Activated naive CD8-positive, alpha-beta T cell treated with anti-CD3 and anti-CD28 coated beads, Interleukin-2, amount 10 ng/mL, durations not matched to agents 7 days and 5 days (primary cell): Measurements from ENCODE around the gene JDP2. TPM values are rescaled to one million over a fixed set of nuclear protein-coding genes. Genes with fewer than 3 reads are reported as not detected.
"Not testable (repeated sequence)": the region's sequence is repeated elsewhere in the genome, so short reads cannot be mapped to it uniquely, and the experiment has no call there.

Experiments
- ATAC-seq: fragments of 150-1000 bp; cut with Tn5 transposase; one replicate; pipeline ENCODE4 v1.10.0; 2021; ENCODE audit warnings: low read depth, moderate library complexity
- POLR2A ChIA-PET: fragments of 350-600 bp; sonication (Branson Sonifier 250); formaldehyde crosslinking; loops from one replicate; lab custom pipeline; 2021; ENCODE audit warnings: antibody characterized with exemption; lab: Charles Lee
- DNase-seq: peaks from one replicate; pipeline ENCODE4 v3.0.0; 2021
- H3K27ac Mint-ChIP-seq: one replicate; pipeline ENCODE4 v1.8.0; 2022; ENCODE audit warnings: mild to moderate bottlenecking, mixed read lengths
- H3K27me3 Mint-ChIP-seq: one replicate; pipeline ENCODE4 v1.8.0; 2022; ENCODE audit warnings: mild to moderate bottlenecking, moderate library complexity, mixed read lengths
- H3K36me3 Mint-ChIP-seq: one replicate; pipeline ENCODE4 v1.8.0; 2021; ENCODE audit warnings: mild to moderate bottlenecking, mixed read lengths
- H3K4me1 Mint-ChIP-seq: one replicate; pipeline ENCODE4 v1.8.0; 2021; ENCODE audit warnings: mixed read lengths
- H3K4me3 Mint-ChIP-seq: one replicate; pipeline ENCODE4 v1.8.0; 2022; ENCODE audit warnings: mild to moderate bottlenecking, moderate library complexity, mixed read lengths
- H3K9me3 Mint-ChIP-seq: one replicate; pipeline ENCODE4 v1.8.0; 2021; ENCODE audit warnings: mixed read lengths
- total RNA-seq, 2 experiments: library from RNA; stranded (reverse); gene quantifications; one replicate each; pipeline ENCODE4 v1.2.3, GENCODE V29; 2021

Gene JDP2
- total RNA-seq, 2 experiments from 2014 or later, result 1.6 to 3.0 TPM

DNA sequence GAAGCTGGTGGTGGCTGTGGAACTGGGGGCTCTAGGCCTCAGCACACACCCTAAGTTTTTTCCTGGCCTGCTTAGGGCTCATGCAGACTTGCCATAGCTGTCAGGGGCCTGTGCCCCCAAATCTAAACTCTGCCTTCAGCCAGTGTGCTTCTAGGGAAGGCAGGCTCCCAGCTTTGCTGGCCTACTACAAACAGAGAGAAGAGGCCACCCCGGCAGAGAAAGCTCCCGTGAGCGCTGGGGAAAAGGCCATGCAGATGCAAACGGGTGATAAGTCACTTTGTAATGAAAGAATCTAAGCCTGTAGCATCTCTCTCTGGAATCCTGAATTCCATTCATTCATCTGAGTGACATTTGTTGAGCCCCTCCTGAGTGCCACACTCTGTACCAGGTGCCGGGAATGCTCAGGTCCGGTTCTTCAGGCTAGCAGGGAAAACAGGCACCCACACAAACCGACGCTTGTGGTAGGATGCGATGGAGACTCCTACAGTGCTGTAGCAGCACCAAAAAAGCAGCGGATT, 29.9 kb downstream of the JDP2 start:
- H3K4me1 Mint-ChIP-seq, result peaks cover 13% of the 10 kb centered on the region

GRCh38 chr14:75458305-75458704, 30.5 kb downstream of the JDP2 start:
- Mint-ChIP-seq H3K4me3 (no peak overlapping the region), H3K27ac (peak overlapping the region; percentile 73), H3K36me3 (no peaks in the 10 kb centered on the region), H3K4me1 (peaks cover 13% of the 10 kb centered on the region), H3K27me3 (peaks cover 2% of the 10 kb centered on the region), H3K9me3 (no peaks in the 10 kb centered on the region)
- POLR2A ChIA-PET, result no interaction called here
- no peak for ATAC-seq
- no peak for DNase-seq

More for the DNA sequence above, 29.9 kb downstream of the JDP2 start:
- Mint-ChIP-seq H3K27ac (no peak overlapping the region), H3K36me3 (no peaks in the 10 kb centered on the region), H3K4me3 (no peak overlapping the region), H3K27me3 (peaks cover 2% of the 10 kb centered on the region), H3K9me3 (no peaks in the 10 kb centered on the region)
- POLR2A ChIA-PET, result no interaction called here
- ATAC-seq (no peak), DNase-seq (no peak)

GRCh38 chr14:75459099-75459741, 31.4 kb downstream of the JDP2 start:
- H3K27ac Mint-ChIP-seq, result peak overlapping the region; percentile 73
- DNase-seq (no peak), ATAC-seq (peak; percentile 41)
- POLR2A ChIA-PET, result no interaction called here
- H3K9me3 Mint-ChIP-seq, result no peaks in the 10 kb centered on the region
- no peak overlapping the region for H3K4me3 Mint-ChIP-seq
- peaks cover 9% of the 10 kb centered on the region for H3K4me1 Mint-ChIP-seq
- no peaks in the 10 kb centered on the region for H3K36me3 Mint-ChIP-seq
- H3K27me3 Mint-ChIP-seq, result peaks cover 2% of the 10 kb centered on the region

- DNase-seq, result no peak
- POLR2A ChIA-PET, result no interaction called here
- Mint-ChIP-seq H3K4me1 (peaks cover 9% of the 10 kb centered on the region), H3K27me3 (peaks cover 2% of the 10 kb centered on the region), H3K36me3 (no peaks in the 10 kb centered on the region), H3K4me3 (no peak overlapping the region), H3K27ac (no peak overlapping the region), H3K9me3 (no peaks in the 10 kb centered on the region)
- ATAC-seq, result no peak
These were observed 32.0 kb downstream of the JDP2 start for GRCh38 chr14:75459791-75460190.

DNA sequence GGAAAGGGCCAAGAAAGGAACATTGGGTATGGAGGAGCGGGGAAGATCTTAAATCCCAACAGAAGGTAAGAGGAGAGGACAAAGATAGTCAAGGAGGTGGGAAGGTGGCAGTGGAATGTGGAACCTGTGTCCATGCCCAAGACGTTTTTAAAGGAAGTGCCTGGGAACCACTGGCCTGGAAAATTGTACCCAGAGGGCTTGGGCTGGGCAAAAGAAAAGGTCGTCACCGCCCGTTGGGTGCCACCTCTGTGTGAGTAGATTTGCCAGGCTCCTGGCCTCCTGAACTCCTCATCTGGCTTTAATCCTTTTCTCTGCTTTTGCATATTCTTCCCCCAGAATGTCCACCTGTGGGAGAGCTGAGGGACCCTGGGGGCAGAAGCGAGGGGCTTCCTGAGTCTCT, 32.6 kb downstream of the JDP2 start:
- Mint-ChIP-seq H3K27me3 (peaks cover 2% of the 10 kb centered on the region), H3K36me3 (no peaks in the 10 kb centered on the region), H3K4me1 (peaks cover 9% of the 10 kb centered on the region), H3K4me3 (no peak overlapping the region), H3K9me3 (no peaks in the 10 kb centered on the region), H3K27ac (no peak overlapping the region)
- DNase-seq (no peak), ATAC-seq (no peak)
- POLR2A ChIA-PET, result no interaction called here

- Mint-ChIP-seq H3K9me3 (no peaks in the 10 kb centered on the region), H3K27ac (no peak overlapping the region), H3K4me3 (no peak overlapping the region), H3K27me3 (peaks cover 2% of the 10 kb centered on the region), H3K36me3 (no peaks in the 10 kb centered on the region), H3K4me1 (peaks cover 13% of the 10 kb centered on the region)
- no peak for DNase-seq
- ATAC-seq, result no peak
- POLR2A ChIA-PET, result no interaction called here
These were observed 33.5 kb downstream of the JDP2 start for GRCh38 chr14:75461303-75461702.

- H3K9me3 Mint-ChIP-seq, result no peaks in the 10 kb centered on the region
- peaks cover 2% of the 10 kb centered on the region for H3K27me3 Mint-ChIP-seq
- no peak overlapping the region for H3K27ac Mint-ChIP-seq
- ATAC-seq, result no peak
- POLR2A ChIA-PET, result no interaction called here
- H3K4me3 Mint-ChIP-seq, result no peak overlapping the region
- no peaks in the 10 kb centered on the region for H3K36me3 Mint-ChIP-seq
- no peak for DNase-seq
- H3K4me1 Mint-ChIP-seq, result peaks cover 17% of the 10 kb centered on the region
These were observed 34.0 kb downstream of the JDP2 start for GRCh38 chr14:75461755-75462349.

DNA sequence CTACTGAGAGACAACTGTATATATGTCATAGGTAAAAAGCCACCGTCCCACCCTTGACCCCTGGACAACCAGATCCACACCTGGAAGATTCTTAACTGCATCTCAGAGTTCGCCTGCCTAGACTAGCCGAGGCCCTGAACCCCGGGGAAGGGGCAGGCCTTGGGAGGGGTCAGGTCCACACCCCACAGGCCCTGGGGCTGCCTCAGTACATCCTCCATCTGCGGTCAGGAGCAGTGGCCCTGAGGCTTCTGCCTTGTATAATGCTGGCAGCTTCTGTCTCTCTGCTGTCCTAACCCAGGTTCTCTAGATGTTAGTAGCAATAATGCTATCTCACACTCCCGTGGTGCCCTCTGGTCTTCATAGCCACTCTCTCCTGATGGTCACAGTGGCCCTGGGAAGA, 36.8 kb downstream of the JDP2 start:
- no peak for ATAC-seq

DNA sequence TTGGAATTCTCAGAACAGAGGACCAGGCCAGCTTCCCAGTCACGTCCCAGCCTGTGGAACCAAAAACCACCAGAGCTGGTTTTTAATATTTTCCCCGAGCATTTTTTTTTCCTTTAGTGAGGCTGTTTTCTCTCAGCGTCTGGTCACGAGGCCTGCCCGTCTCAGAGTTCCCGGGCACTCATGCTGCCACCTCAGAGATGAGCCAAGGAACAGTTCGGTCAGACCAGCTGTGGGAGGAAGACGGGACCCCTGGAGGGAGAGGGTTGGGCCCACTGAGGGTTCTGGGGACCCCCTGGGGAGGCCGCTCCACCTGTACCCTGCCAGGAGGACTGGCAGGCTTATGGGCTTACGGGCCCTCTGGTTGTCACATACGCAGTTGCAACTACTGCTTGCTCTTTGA, 39.9 kb downstream of the JDP2 start:
- H3K27ac Mint-ChIP-seq, result no peak overlapping the region
- ATAC-seq (no peak), DNase-seq (no peak)
- no peaks in the 10 kb centered on the region for H3K27me3 Mint-ChIP-seq
- POLR2A ChIA-PET, result no interaction called here
- no peaks in the 10 kb centered on the region for H3K9me3 Mint-ChIP-seq
- H3K4me3 Mint-ChIP-seq, result no peak overlapping the region
- H3K36me3 Mint-ChIP-seq, result no peaks in the 10 kb centered on the region
- peaks cover 8% of the 10 kb centered on the region for H3K4me1 Mint-ChIP-seq

More for the DNA sequence above, 36.8 kb downstream of the JDP2 start:
- no peak for DNase-seq
- Mint-ChIP-seq H3K27me3 (peaks cover 2% of the 10 kb centered on the region), H3K4me1 (peaks cover 8% of the 10 kb centered on the region), H3K9me3 (no peaks in the 10 kb centered on the region), H3K4me3 (no peak overlapping the region), H3K27ac (no peak overlapping the region), H3K36me3 (no peaks in the 10 kb centered on the region)
- POLR2A ChIA-PET, result no interaction called here

GRCh38 chr14:75469164-75469563, 41.3 kb downstream of the JDP2 start:
- no peaks in the 10 kb centered on the region for H3K27me3 Mint-ChIP-seq
- H3K9me3 Mint-ChIP-seq, result no peaks in the 10 kb centered on the region
- POLR2A ChIA-PET, result no interaction called here
- H3K4me3 Mint-ChIP-seq, result no peak overlapping the region
- no peaks in the 10 kb centered on the region for H3K36me3 Mint-ChIP-seq
- H3K4me1 Mint-ChIP-seq, result peaks cover 9% of the 10 kb centered on the region
- no peak for ATAC-seq
- no peak overlapping the region for H3K27ac Mint-ChIP-seq
- no peak for DNase-seq

GRCh38 chr14:75469606-75470237, 41.9 kb downstream of the JDP2 start:
- Mint-ChIP-seq H3K9me3 (no peaks in the 10 kb centered on the region), H3K36me3 (no peaks in the 10 kb centered on the region), H3K4me1 (peaks cover 9% of the 10 kb centered on the region), H3K27me3 (no peaks in the 10 kb centered on the region), H3K4me3 (no peak overlapping the region), H3K27ac (no peak overlapping the region)
- DNase-seq (no peak), ATAC-seq (no peak)
- POLR2A ChIA-PET, result no interaction called here

GRCh38 chr14:75470238-75470797, 42.5 kb downstream of the JDP2 start:
- ATAC-seq (no peak), DNase-seq (no peak)
- Mint-ChIP-seq H3K4me1 (peaks cover 9% of the 10 kb centered on the region), H3K27ac (no peak overlapping the region), H3K36me3 (no peaks in the 10 kb centered on the region), H3K27me3 (no peaks in the 10 kb centered on the region), H3K4me3 (no peak overlapping the region), H3K9me3 (no peaks in the 10 kb centered on the region)
- POLR2A ChIA-PET, result no interaction called here

- no peaks in the 10 kb centered on the region for H3K27me3 Mint-ChIP-seq
- DNase-seq (no peak), ATAC-seq (no peak)
- POLR2A ChIA-PET, result no interaction called here
- H3K36me3 Mint-ChIP-seq, result no peaks in the 10 kb centered on the region
- no peaks in the 10 kb centered on the region for H3K9me3 Mint-ChIP-seq
- peaks cover 7% of the 10 kb centered on the region for H3K4me1 Mint-ChIP-seq
- H3K4me3 Mint-ChIP-seq, result no peak overlapping the region
- no peak overlapping the region for H3K27ac Mint-ChIP-seq
These were observed 43.2 kb downstream of the JDP2 start for GRCh38 chr14:75471059-75471458.

- H3K9me3 Mint-ChIP-seq, H3K4me3 Mint-ChIP-seq, POLR2A ChIA-PET, ATAC-seq, H3K27me3 Mint-ChIP-seq, H3K36me3 Mint-ChIP-seq, H3K27ac Mint-ChIP-seq, H3K4me1 Mint-ChIP-seq: not testable (repeated sequence)
- peak; percentile 5 for DNase-seq
These were observed 46.3 kb downstream of the JDP2 start for GRCh38 chr14:75474127-75474526.
